WTC11 (cell line): ENCODE measurements around the gene GLT8D1. TPM values are rescaled to one million over a fixed set of nuclear protein-coding genes. Genes with fewer than 3 reads are reported as not detected.
A peak's percentile ranks its signal among the peaks of the same experiment; 100 is the strongest.

Experiments
- ATAC-seq: fragments of 200-7000 bp; cut with Tn5 transposase; 2 replicates; pipeline ENCODE4 v1.10.0; 2021; ENCODE audit warnings: mild to moderate bottlenecking, moderate library complexity
- CTCF ChIA-PET: fragments of 300-600 bp; sonication (Branson Sonifier 250); formaldehyde crosslinking; loops from one replicate; lab custom pipeline; 2021; ENCODE audit warnings: antibody characterized with exemption; lab: Charles Lee
- POLR2A ChIA-PET: fragments of 350-600 bp; sonication (Branson Sonifier 250); formaldehyde crosslinking; loops from one replicate; lab custom pipeline; 2021; ENCODE audit warnings: antibody characterized with exemption; lab: Charles Lee
- DNase-seq: peaks from one replicate; pipeline ENCODE4 v3.0.0; 2021; ENCODE audit warnings: low spot score
- H3K27ac Mint-ChIP-seq: 2 replicates; pipeline ENCODE4 v1.8.0; 2021; ENCODE audit warnings: mixed read lengths
- H3K27me3 Mint-ChIP-seq: 2 replicates; pipeline ENCODE4 v1.8.0; 2021; ENCODE audit warnings: low read depth, mild to moderate bottlenecking, moderate library complexity, mixed read lengths
- H3K36me3 Mint-ChIP-seq: 2 replicates; pipeline ENCODE4 v1.8.0; 2021; ENCODE audit warnings: mixed read lengths
- H3K4me1 Mint-ChIP-seq: 2 replicates; pipeline ENCODE4 v1.8.0; 2022; ENCODE audit warnings: mixed read lengths
- H3K4me3 Mint-ChIP-seq: 2 replicates; pipeline ENCODE4 v1.8.0; 2021; ENCODE audit warnings: mild to moderate bottlenecking, moderate library complexity, mixed read lengths
- H3K9me3 Mint-ChIP-seq: 2 replicates; pipeline ENCODE4 v1.8.0; 2021; ENCODE audit warnings: mixed read lengths
- AR ChIP-seq: fragments of 250-450 bp; sonication (Bioruptor Pico); IDR thresholded peaks from 2 replicates; pipeline ENCODE4 v1.9.0; 2021; ENCODE audit warnings: mild to moderate bottlenecking
- ATF3 ChIP-seq: sonication (generic); formaldehyde crosslinking; conservative IDR thresholded peaks from 2 replicates; pipeline ENCODE4 v1.8.1; 2022; ENCODE audit warnings: mild to moderate bottlenecking, missing genetic modification reagents
- CDX4 ChIP-seq: fragments of 250-450 bp; sonication (Bioruptor Pico); IDR thresholded peaks from 2 replicates; pipeline ENCODE4 v1.9.0; 2021; ENCODE audit warnings: moderate library complexity, mild to moderate bottlenecking, inconsistent platforms, borderline replicate concordance
- E2F4 ChIP-seq: sonication (generic); formaldehyde crosslinking; IDR thresholded peaks from 2 replicates; pipeline ENCODE4 v1.8.1; 2022; ENCODE audit warnings: low read depth, mild to moderate bottlenecking, moderate library complexity, missing genetic modification reagents, borderline replicate concordance
- ESRRA ChIP-seq: sonication (generic); formaldehyde crosslinking; IDR thresholded peaks from 2 replicates; pipeline ENCODE4 v1.8.1; 2022; ENCODE audit warnings: mild to moderate bottlenecking, missing genetic modification reagents, borderline replicate concordance
- IRF2 ChIP-seq: sonication (generic); formaldehyde crosslinking; IDR thresholded peaks from 2 replicates; pipeline ENCODE4 v1.8.0; 2022; ENCODE audit warnings: low read depth, missing genetic modification reagents, borderline replicate concordance
- MLX ChIP-seq: sonication (generic); formaldehyde crosslinking; IDR thresholded peaks from 2 replicates; pipeline ENCODE4 v1.8.1; 2023; ENCODE audit warnings: mild to moderate bottlenecking, missing genetic modification reagents, moderate library complexity
- MYBL2 ChIP-seq: sonication (generic); formaldehyde crosslinking; IDR thresholded peaks from 2 replicates; pipeline ENCODE4 v1.8.1; 2023; ENCODE audit warnings: mild to moderate bottlenecking, moderate library complexity, missing genetic modification reagents
- NFATC4 ChIP-seq: fragments of 250-450 bp; sonication (Bioruptor Pico); IDR thresholded peaks from 2 replicates; pipeline ENCODE4 v1.9.0; 2021; ENCODE audit warnings: mild to moderate bottlenecking
- TEAD4 ChIP-seq: sonication (generic); formaldehyde crosslinking; IDR thresholded peaks from 2 replicates; pipeline ENCODE4 v1.8.0; 2022; ENCODE audit warnings: mild to moderate bottlenecking, missing genetic modification reagents
- TP53 ChIP-seq: sonication (generic); formaldehyde crosslinking; IDR thresholded peaks from 2 replicates; pipeline ENCODE4 v1.8.1; 2023; ENCODE audit warnings: mild to moderate bottlenecking, missing genetic modification reagents
- ZBTB21 ChIP-seq: sonication (generic); formaldehyde crosslinking; IDR thresholded peaks from 2 replicates; pipeline ENCODE4 v1.8.1; 2023; ENCODE audit warnings: mild to moderate bottlenecking, missing genetic modification reagents, borderline replicate concordance
- ZNF121 ChIP-seq: sonication (generic); formaldehyde crosslinking; IDR thresholded peaks from 2 replicates; pipeline ENCODE4 v1.8.0; 2023; ENCODE audit warnings: missing genetic modification reagents
- ZNF512 ChIP-seq: sonication (generic); formaldehyde crosslinking; IDR thresholded peaks from 2 replicates; pipeline ENCODE4 v1.8.1; 2022; ENCODE audit warnings: missing genetic modification reagents, borderline replicate concordance
- ZNF671 ChIP-seq: fragments of 250-450 bp; sonication (Bioruptor Pico); IDR thresholded peaks from 2 replicates; pipeline ENCODE4 v1.8.0; 2021; ENCODE audit warnings: mild to moderate bottlenecking
- total RNA-seq: library from RNA; stranded (reverse); gene quantifications from 3 replicates; pipeline ENCODE4 v1.2.3, GENCODE V29; 2021
- TF ChIP-seq, protein P1 (sequence below): sonication (generic); formaldehyde crosslinking; IDR thresholded peaks from 2 replicates; pipeline ENCODE4 v1.8.1; 2023; ENCODE audit warnings: mild to moderate bottlenecking, missing genetic modification reagents, moderate library complexity

The GLT8D1 gene
- total RNA-seq, 1 experiment from 2014 or later, result 41.2 TPM

DNA sequence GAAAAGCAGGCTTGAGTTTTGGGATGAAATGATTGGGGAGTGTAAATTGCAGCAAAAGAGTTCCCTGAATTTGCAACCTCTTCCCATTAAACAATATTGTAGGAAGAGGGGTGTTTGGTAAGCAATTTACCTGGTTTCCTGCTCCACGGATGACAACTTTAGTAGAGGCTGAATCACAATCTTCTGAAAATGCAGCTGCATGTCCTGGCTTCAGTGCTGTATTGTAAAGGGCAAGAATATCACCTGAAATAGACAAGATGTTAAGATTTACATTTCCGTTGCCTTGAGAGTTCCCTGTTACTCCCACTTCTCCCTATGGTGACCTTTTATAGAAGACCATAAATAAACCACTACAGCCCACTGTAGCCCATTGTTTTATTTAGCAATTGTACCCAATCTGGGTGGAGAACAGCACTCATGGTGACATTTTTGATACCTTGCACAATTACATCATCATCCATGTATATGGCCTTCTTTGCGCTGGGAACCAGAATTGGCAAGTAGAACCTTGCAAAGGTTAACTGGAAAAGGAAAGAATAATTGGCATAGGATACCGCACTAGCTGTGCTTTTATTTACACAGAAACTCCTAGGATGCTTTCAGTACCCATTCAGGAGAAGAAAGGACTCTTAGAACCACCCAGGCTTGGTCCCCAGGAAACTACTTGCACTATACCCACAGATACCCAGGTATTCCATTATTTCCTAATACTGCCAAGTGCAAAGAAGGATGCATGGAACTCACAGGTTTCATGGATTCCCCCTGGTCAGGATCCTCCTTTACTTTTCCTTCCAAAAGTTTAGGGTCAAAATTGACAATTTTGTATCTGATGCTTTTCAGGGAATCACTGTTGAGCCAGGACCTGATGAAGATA lies 9.6 kb downstream of the GLT8D1 start:
- CTCF ChIA-PET, result no interaction called here
- peaks cover 60% of the 10 kb centered on the region for H3K36me3 Mint-ChIP-seq
- no peaks in the 10 kb centered on the region for H3K9me3 Mint-ChIP-seq
- ATAC-seq, result no peak
- no peak overlapping the region for H3K4me3 Mint-ChIP-seq
- no peaks in the 10 kb centered on the region for H3K4me1 Mint-ChIP-seq
- H3K27me3 Mint-ChIP-seq, result no peaks in the 10 kb centered on the region
- POLR2A ChIA-PET, result interaction anchor here (0.5 to 1.4 kb wide), 2 partner anchors 10 to 70 kb away, joined by 3 to 5 read pairs; partner anchors contain the start of genes GLT8D1 and SPCS1
- no peak for DNase-seq
- TF ChIP-seq CDX4, result no peak
- TF ChIP-seq NFATC4 (CRISPR knock-in tag), result peak; percentile 15; the same call in 1 of the 2 replicates
- H3K27ac Mint-ChIP-seq, result no peak overlapping the region

DNA sequence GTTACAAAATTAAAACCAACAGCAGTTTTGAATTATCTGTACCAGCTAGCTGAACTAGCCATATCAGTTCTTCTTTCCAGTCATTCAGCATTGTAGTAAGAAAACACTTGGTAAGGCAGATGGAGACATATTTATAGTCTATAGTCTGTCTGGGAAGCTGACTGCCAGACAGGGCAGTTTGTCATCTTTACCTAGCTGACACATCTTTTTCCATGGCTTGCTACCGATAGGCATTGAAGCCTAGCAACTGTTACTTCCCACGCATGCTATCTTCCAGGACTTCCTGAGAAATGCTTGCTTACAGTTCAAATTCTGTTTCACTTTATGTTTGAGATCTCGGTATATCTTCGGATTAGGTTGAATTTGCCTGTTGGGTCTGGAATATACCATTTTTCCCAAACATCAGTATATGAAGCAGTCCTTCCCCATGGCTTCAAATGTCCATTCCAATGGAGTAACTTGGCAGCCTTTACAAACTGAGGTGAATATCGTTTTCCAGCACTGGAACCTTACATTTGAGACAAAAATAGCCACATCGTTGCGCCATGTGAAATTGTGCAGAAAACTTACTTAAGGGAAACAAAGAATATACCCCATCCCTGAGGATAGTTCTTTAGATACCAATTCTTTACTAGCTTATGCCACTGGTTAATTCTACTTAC lies 10.9 kb downstream of the GLT8D1 start:
- H3K4me3 Mint-ChIP-seq, result no peak overlapping the region
- ATAC-seq, result no peak

DNA sequence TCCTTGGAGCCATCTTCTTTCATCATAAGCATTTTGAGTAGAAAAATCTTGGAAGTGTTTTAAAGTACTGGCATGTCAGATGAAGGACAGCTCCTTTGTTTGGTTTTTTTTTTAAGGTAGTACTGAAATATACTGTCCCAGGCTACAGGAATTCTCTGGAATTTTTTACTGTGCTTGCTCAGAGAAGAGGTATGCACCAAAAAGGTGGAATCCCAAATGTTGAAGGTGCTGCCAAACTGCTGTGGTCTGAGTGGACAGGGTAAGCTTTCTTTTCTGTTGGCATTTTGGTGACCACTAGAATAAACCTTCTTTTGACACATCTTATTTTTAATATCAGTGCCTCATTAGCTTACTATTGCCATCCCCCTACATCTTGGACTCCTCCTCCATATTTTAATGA lies 12.5 kb downstream of the GLT8D1 start:
- TF ChIP-seq, protein P1, sequence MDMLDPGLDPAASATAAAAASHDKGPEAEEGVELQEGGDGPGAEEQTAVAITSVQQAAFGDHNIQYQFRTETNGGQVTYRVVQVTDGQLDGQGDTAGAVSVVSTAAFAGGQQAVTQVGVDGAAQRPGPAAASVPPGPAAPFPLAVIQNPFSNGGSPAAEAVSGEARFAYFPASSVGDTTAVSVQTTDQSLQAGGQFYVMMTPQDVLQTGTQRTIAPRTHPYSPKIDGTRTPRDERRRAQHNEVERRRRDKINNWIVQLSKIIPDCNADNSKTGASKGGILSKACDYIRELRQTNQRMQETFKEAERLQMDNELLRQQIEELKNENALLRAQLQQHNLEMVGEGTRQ (CRISPR knock-in tag), result no peak
- TF ChIP-seq ZNF121 (CRISPR knock-in tag), result no peak
- TF ChIP-seq TEAD4 (CRISPR knock-in tag), result no peak
- no peak for TF ChIP-seq TP53 (CRISPR knock-in tag)
- no peak for TF ChIP-seq ZNF512 (CRISPR knock-in tag)
- no peak for TF ChIP-seq E2F4 (CRISPR knock-in tag)
- TF ChIP-seq IRF2 (CRISPR knock-in tag), result no peak
- TF ChIP-seq MYBL2 (CRISPR knock-in tag), result no peak
- no peak for TF ChIP-seq ESRRA
- TF ChIP-seq MLX (CRISPR knock-in tag), result no peak

More for the DNA sequence above, 10.9 kb downstream of the GLT8D1 start:
- POLR2A ChIA-PET, result no interaction called here
- peaks cover 74% of the 10 kb centered on the region for H3K36me3 Mint-ChIP-seq
- DNase-seq, result no peak
- TF ChIP-seq ZBTB21 (CRISPR knock-in tag) (no peak), ATF3 (CRISPR knock-in tag) (no peak), ZNF671 (CRISPR knock-in tag) (no peak), AR (CRISPR knock-in tag) (peak; percentile 37; the same call in 1 of the 2 replicates)
- TF ChIP-seq, all 79 proteins: peak for 1
- H3K27ac Mint-ChIP-seq, result no peak overlapping the region
- H3K27me3 Mint-ChIP-seq, result no peaks in the 10 kb centered on the region
- CTCF ChIA-PET, result no interaction called here
- no peaks in the 10 kb centered on the region for H3K9me3 Mint-ChIP-seq
- H3K4me1 Mint-ChIP-seq, result no peaks in the 10 kb centered on the region

More for the DNA sequence above, 12.5 kb downstream of the GLT8D1 start:
- DNase-seq (no peak), ATAC-seq (no peak)
- Mint-ChIP-seq H3K27ac (no peak overlapping the region), H3K36me3 (peaks cover 90% of the 10 kb centered on the region), H3K27me3 (no peaks in the 10 kb centered on the region), H3K9me3 (no peaks in the 10 kb centered on the region), H3K4me1 (peaks cover 3% of the 10 kb centered on the region; the same call in 1 of the 2 replicates), H3K4me3 (no peak overlapping the region)
- CTCF ChIA-PET, result interaction anchor here (0.8 kb wide), 1 partner anchor 99 kb away, joined by 3 read pairs; no protein-coding TSS in a partner anchor
- POLR2A ChIA-PET, result interaction anchor here (0.7 kb wide), 1 partner anchor 17 kb away, joined by 3 read pairs; no protein-coding TSS in a partner anchor
